Stimulated activated CD8-positive, alpha-beta memory T cell treated with anti-CD3 and anti-CD28 coated beads, Interleukin-15, amount 100 ng/mL, for 1 hour (primary cell): ENCODE measurements around the gene KATNAL1.

Source experiments
- DNase-seq: peaks from one replicate; pipeline ENCODE4 v3.0.0-alpha.2; 2020; ENCODE audit warnings: low read depth

Gene KATNAL1

GRCh38 chr13:30332456-30333143, 25.2 kb upstream of the KATNAL1 start:
- DNase-seq: no peak

- DNase-seq: no peak
These were observed 24.0 kb upstream of the KATNAL1 start for GRCh38 chr13:30331331-30331771.

GRCh38 chr13:30329009-30329585, 21.7 kb upstream of the KATNAL1 start:
- DNase-seq: no peak

- DNase-seq: no peak
These were observed 18.3 kb upstream of the KATNAL1 start for GRCh38 chr13:30325668-30326067.

- no peak for DNase-seq
These were observed 16.2 kb upstream of the KATNAL1 start for GRCh38 chr13:30323524-30323923.

GRCh38 chr13:30322428-30322827, 15.1 kb upstream of the KATNAL1 start:
- no peak for DNase-seq

GRCh38 chr13:30321256-30321655, 13.9 kb upstream of the KATNAL1 start:
- no peak for DNase-seq

GRCh38 chr13:30319655-30320054, 12.3 kb upstream of the KATNAL1 start:
- DNase-seq: no peak

- DNase-seq: no peak
These were observed 11.8 kb upstream of the KATNAL1 start for GRCh38 chr13:30319130-30319529.

- no peak for DNase-seq
These were observed 10.7 kb upstream of the KATNAL1 start for GRCh38 chr13:30318026-30318425.

GRCh38 chr13:30314562-30314961, 7.2 kb upstream of the KATNAL1 start:
- DNase-seq: no peak

- DNase-seq: no peak
These were observed 6.7 kb upstream of the KATNAL1 start for GRCh38 chr13:30314069-30314468.

- no peak for DNase-seq
These were observed 6.0 kb upstream of the KATNAL1 start for GRCh38 chr13:30313311-30313710.

- DNase-seq: no peak
These were observed 5.6 kb upstream of the KATNAL1 start for GRCh38 chr13:30312904-30313303.

- no peak for DNase-seq
These were observed 1.2 kb upstream of the KATNAL1 start for GRCh38 chr13:30308548-30308947.

GRCh38 chr13:30307971-30308290, 580 bp upstream of the KATNAL1 start:
- DNase-seq: no peak

- DNase-seq: peak; percentile 82
These were observed 573 bp downstream of the KATNAL1 start for GRCh38 chr13:30306762-30307193.

GRCh38 chr13:30305456-30305970, 1.8 kb downstream of the KATNAL1 start:
- DNase-seq: no peak

GRCh38 chr13:30303269-30303668, 4.1 kb downstream of the KATNAL1 start:
- DNase-seq: no peak

- DNase-seq: no peak
These were observed 5.5 kb downstream of the KATNAL1 start for GRCh38 chr13:30301827-30302226.

- DNase-seq: no peak
These were observed 6.8 kb downstream of the KATNAL1 start for GRCh38 chr13:30300596-30300995.

- DNase-seq: no peak
These were observed 7.6 kb downstream of the KATNAL1 start for GRCh38 chr13:30299786-30300185.

- DNase-seq: no peak
These were observed 12.2 kb downstream of the KATNAL1 start for GRCh38 chr13:30295116-30295515.

- DNase-seq: no peak
These were observed 13.3 kb downstream of the KATNAL1 start for GRCh38 chr13:30294004-30294403.
